A673 (cell line): Measurements from ENCODE around the gene RNF149.

Experiments used
- EZH2 ChIP-seq: fragments of 200-600 bp; sonication (generic); IDR thresholded peaks from 2 replicates; pipeline ENCODE4 v1.6.1; 2017; ENCODE audit warnings: borderline replicate concordance, low read depth, mild to moderate bottlenecking, mixed read lengths, antibody characterized with exemption, low read length; ENCODE audit not compliant: poor library complexity, severe bottlenecking
- TF ChIP-seq, protein P1 (sequence below): fragments of 300-800, 200-600 bp; sonication (generic); conservative IDR thresholded peaks from 2 replicates; pipeline ENCODE4 v1.5.1; 2017; ENCODE audit warnings: low read depth, mild to moderate bottlenecking, antibody characterized with exemption, low read length, moderate library complexity, mixed read lengths

DNA sequence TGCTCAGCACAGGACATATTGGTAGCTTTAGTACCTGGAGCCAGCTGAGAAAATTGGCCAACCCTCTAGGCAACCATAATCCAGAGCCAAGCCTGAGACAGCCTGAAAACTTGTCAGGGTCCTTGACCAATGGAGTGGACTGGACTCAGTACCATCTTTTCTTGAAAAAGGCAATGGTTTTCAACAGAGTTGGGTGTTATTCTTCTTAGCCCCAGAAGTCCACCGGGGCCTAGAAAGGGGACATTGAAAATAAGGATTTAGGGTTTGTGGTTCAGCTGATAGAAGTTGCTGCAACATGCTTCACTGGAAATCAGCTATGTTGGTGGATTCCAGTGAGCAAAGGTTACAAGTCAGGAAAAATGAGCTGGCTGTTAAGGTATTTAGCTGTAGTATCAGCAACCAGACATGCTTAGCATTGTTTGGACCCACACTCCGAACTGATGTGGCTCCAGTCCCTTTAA is 77.9 kb downstream of the RNF149 start:
- TF ChIP-seq, protein P1, sequence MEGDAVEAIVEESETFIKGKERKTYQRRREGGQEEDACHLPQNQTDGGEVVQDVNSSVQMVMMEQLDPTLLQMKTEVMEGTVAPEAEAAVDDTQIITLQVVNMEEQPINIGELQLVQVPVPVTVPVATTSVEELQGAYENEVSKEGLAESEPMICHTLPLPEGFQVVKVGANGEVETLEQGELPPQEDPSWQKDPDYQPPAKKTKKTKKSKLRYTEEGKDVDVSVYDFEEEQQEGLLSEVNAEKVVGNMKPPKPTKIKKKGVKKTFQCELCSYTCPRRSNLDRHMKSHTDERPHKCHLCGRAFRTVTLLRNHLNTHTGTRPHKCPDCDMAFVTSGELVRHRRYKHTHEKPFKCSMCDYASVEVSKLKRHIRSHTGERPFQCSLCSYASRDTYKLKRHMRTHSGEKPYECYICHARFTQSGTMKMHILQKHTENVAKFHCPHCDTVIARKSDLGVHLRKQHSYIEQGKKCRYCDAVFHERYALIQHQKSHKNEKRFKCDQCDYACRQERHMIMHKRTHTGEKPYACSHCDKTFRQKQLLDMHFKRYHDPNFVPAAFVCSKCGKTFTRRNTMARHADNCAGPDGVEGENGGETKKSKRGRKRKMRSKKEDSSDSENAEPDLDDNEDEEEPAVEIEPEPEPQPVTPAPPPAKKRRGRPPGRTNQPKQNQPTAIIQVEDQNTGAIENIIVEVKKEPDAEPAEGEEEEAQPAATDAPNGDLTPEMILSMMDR, result no peak
- no peak for TF ChIP-seq EZH2
